HEK293T (cell line): ENCODE data around the gene PREB.
"Not testable (repeated sequence)": the region's sequence is repeated elsewhere in the genome, so short reads cannot be mapped to it uniquely, and the experiment has no call there.

Experiments
- CTCF ChIA-PET: fragments of 350-600 bp; formaldehyde crosslinking; extraction: SDS; loops from one replicate; lab custom pipeline; 2021; ENCODE audit warnings: antibody characterized with exemption, inconsistent platforms; lab: Yijun Ruan, JAX
- POLR2A ChIA-PET: fragments of 350-600 bp; formaldehyde crosslinking; extraction: SDS; loops from one replicate; lab custom pipeline; 2020; ENCODE audit warnings: antibody characterized with exemption, inconsistent platforms; lab: Yijun Ruan, JAX
- DNase-seq: peaks from one replicate; pipeline ENCODE4 v3.0.0; 2012; ENCODE audit warnings: mixed read lengths; ENCODE audit errors: extremely low spot score
- ARNT ChIP-seq: fragments of 450-650 bp; IDR thresholded peaks from 2 replicates; pipeline ENCODE4 v1.6.1; 2017; ENCODE audit warnings: mild to moderate bottlenecking
- BHLHE40 ChIP-seq: fragments of 450-650 bp; IDR thresholded peaks from 2 replicates; pipeline ENCODE4 v1.6.1; 2016; ENCODE audit warnings: mild to moderate bottlenecking, moderate library complexity, borderline replicate concordance
- CTBP1 ChIP-seq: fragments of 450-650 bp; IDR thresholded peaks from 2 replicates; pipeline ENCODE4 v1.6.1; 2016; ENCODE audit warnings: borderline replicate concordance
- ELF4 ChIP-seq: fragments of 450-650 bp; IDR thresholded peaks from 2 replicates; pipeline ENCODE4 v1.6.1; 2017; ENCODE audit warnings: antibody characterized with exemption
- FOXA1 ChIP-seq: fragments of 450-650 bp; IDR thresholded peaks from 2 replicates; pipeline ENCODE4 v1.6.1; 2016; ENCODE audit warnings: mild to moderate bottlenecking
- FOXK2 ChIP-seq: fragments of 450-650 bp; IDR thresholded peaks from 2 replicates; pipeline ENCODE4 v1.6.1; 2016; ENCODE audit warnings: mild to moderate bottlenecking
- FOXM1 ChIP-seq: fragments of 450-650 bp; IDR thresholded peaks from 2 replicates; pipeline ENCODE4 v1.6.1; 2017; ENCODE audit warnings: mild to moderate bottlenecking, borderline replicate concordance
- HDGF ChIP-seq: fragments of 450-650 bp; IDR thresholded peaks from 2 replicates; pipeline ENCODE4 v1.6.1; 2017; ENCODE audit warnings: antibody characterized with exemption, borderline replicate concordance
- L3MBTL2 ChIP-seq: fragments of 450-650 bp; conservative IDR thresholded peaks from 2 replicates; pipeline ENCODE4 v1.6.1; 2016; ENCODE audit warnings: mild to moderate bottlenecking
- LEF1 ChIP-seq: fragments of 450-650 bp; IDR thresholded peaks from 2 replicates; pipeline ENCODE4 v1.6.1; 2017; ENCODE audit warnings: mild to moderate bottlenecking, borderline replicate concordance
- NFRKB ChIP-seq: fragments of 450-650 bp; IDR thresholded peaks from 2 replicates; pipeline ENCODE4 v1.6.1; 2016; ENCODE audit warnings: mild to moderate bottlenecking, moderate library complexity
- PKNOX1 ChIP-seq: fragments of 450-650 bp; IDR thresholded peaks from 2 replicates; pipeline ENCODE4 v1.6.1; 2016
- SP1 ChIP-seq: fragments of 450-650 bp; IDR thresholded peaks from 2 replicates; pipeline ENCODE4 v1.6.1; 2017
- SUZ12 ChIP-seq: fragments of 450-650 bp; IDR thresholded peaks from 2 replicates; pipeline ENCODE4 v1.6.1; 2016; ENCODE audit warnings: mild to moderate bottlenecking
- TARDBP ChIP-seq: fragments of 450-650 bp; IDR thresholded peaks from 2 replicates; pipeline ENCODE4 v1.6.1; 2016
- ZNF384 ChIP-seq: fragments of 450-650 bp; IDR thresholded peaks from 2 replicates; pipeline ENCODE4 v1.6.1; 2016

The PREB gene

GRCh38 chr2:27177441-27178351 is 43.3 kb upstream of the PREB start:
- no peak for TF ChIP-seq NFRKB
- TF ChIP-seq PKNOX1, result no peak
- no peak for TF ChIP-seq FOXM1
- no peak for TF ChIP-seq CTBP1
- TF ChIP-seq HDGF, result no peak
- no peak for TF ChIP-seq SP1
- TF ChIP-seq FOXA1, result no peak
- TF ChIP-seq FOXK2, result no peak
- no peak for TF ChIP-seq TARDBP
- TF ChIP-seq ZNF384, result no peak
- no peak for TF ChIP-seq ELF4
- TF ChIP-seq SUZ12, result no peak
- no peak for TF ChIP-seq BHLHE40
- TF ChIP-seq LEF1, result no peak
- POLR2A ChIA-PET, result interaction anchor here (0.6 kb wide), 1 partner anchor 397 kb away, joined by 3 read pairs; no protein-coding TSS in a partner anchor
- no peak for DNase-seq
- CTCF ChIA-PET, result interaction anchor here (0.7 kb wide), 1 partner anchor 8 kb away, joined by 3 read pairs; no protein-coding TSS in a partner anchor

DNA sequence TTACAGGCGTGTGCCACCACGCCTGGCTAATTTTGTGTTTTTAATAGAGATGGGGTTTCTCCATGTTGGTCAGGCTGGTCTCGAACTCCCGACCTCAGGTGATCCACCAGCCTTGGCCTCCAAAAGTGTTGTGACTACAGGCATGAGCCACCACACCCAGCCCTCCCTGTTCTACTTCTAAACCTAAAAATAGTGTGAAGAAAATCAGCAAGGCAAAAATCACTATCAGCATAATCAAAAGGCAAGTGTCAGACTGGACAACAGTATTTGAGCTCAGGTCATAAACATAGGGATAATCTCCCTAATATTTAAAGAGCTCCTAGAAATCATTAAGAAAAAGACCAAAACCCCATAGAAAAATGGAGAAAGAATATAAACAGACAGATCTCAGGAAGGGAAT is 41.3 kb upstream of the PREB start:
- CTCF ChIA-PET, result interaction anchor here (0.9 to 1.4 kb wide), 2 partner anchors 16 to 88 kb away, joined by 3 to 8 read pairs; no protein-coding TSS in a partner anchor
- not testable (repeated sequence) for DNase-seq
- POLR2A ChIA-PET, result interaction anchor here (1.0 kb wide), 1 partner anchor 10 kb away, joined by 3 read pairs; no protein-coding TSS in a partner anchor

GRCh38 chr2:27175330-27175729 is 40.9 kb upstream of the PREB start:
- ChIA-PET CTCF (interaction anchor here (0.9 to 1.4 kb wide), 2 partner anchors 16 to 88 kb away, joined by 3 to 8 read pairs; no protein-coding TSS in a partner anchor), POLR2A (interaction anchor here (1.0 to 1.1 kb wide), 2 partner anchors 10 to 41 kb away, joined by 3 read pairs; no protein-coding TSS in a partner anchor)
- no peak for TF ChIP-seq ELF4
- TF ChIP-seq BHLHE40, result no peak
- no peak for TF ChIP-seq HDGF
- TF ChIP-seq LEF1, result no peak
- TF ChIP-seq PKNOX1, result no peak
- TF ChIP-seq FOXA1, result no peak
- TF ChIP-seq CTBP1, result no peak
- TF ChIP-seq FOXK2, result no peak
- no peak for TF ChIP-seq L3MBTL2
- TF ChIP-seq ZNF384, result no peak
- TF ChIP-seq FOXM1, result no peak
- no peak for TF ChIP-seq NFRKB
- no peak for TF ChIP-seq SP1
- TF ChIP-seq TARDBP, result no peak
- TF ChIP-seq ARNT, result no peak
- no peak for TF ChIP-seq SUZ12
- DNase-seq, result no peak

DNA sequence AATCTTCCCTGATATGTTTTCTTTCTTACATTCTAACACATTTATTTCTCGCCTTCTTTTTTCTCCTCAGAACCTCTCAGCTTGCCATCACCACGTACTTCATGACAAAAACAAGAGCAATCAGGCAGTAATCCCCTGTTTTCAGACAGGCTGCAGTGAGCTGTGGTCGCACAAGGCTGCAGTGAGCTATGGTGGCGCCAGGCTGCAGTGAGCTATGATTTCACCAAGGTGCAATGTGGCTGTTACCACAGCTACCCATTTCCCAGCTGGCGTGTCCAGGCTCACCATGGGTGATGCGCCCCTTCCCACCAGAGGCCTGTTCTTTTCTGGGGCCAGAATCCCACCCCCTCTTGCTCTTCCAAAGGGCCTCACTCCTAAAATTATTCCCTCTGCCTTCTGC is 40.2 kb upstream of the PREB start:
- DNase-seq, result no peak
- ChIA-PET POLR2A (interaction anchor here (1.1 kb wide), 1 partner anchor 41 kb away, joined by 3 read pairs; no protein-coding TSS in a partner anchor), CTCF (interaction anchor here (0.6 to 1.4 kb wide), 3 partner anchors 16 to 57 kb away, joined by 3 to 8 read pairs (median 3); no protein-coding TSS in a partner anchor)
- TF ChIP-seq ELF4 (no peak), FOXA1 (no peak), FOXM1 (no peak), FOXK2 (no peak)

DNA sequence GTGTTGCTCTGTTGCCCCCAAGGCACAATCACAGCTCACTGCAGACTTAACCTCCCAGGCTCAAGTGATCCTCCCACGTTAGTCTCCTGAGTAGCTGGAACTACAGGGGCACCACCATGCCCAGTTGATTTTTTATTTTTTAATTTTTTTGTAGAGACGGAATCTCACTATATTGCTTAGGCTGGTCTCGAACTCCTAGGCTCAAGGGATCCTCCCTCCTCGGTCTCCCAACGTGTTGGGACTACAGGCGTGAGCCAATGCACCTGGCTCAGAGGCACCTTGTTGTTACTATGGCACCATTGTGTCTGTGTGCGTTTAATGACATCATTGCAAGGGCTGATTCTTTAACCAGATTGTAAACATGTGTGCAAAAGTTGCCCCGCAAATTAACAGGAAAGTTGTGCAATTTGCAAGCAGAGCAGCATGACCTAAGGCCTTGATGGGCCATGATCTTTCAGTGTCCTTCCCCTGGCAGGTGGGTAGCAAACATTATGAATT is 37.0 kb upstream of the PREB start:
- CTCF ChIA-PET, result interaction anchor here (0.6 to 1.9 kb wide), 3 partner anchors 11 to 239 kb away, joined by 4 to 9 read pairs (median 4); no protein-coding TSS in a partner anchor
- no peak for DNase-seq
- POLR2A ChIA-PET, result interaction anchor here (1.1 kb wide), 1 partner anchor 250 kb away, joined by 3 read pairs; no protein-coding TSS in a partner anchor
- TF ChIP-seq FOXM1 (no peak), CTBP1 (no peak), NFRKB (no peak), LEF1 (no peak), SP1 (no peak), L3MBTL2 (no peak), FOXK2 (no peak)

GRCh38 chr2:27170581-27171337 is 36.3 kb upstream of the PREB start:
- DNase-seq, result no peak
- POLR2A ChIA-PET, result interaction anchor here (1.1 kb wide), 1 partner anchor 250 kb away, joined by 3 read pairs; no protein-coding TSS in a partner anchor
- TF ChIP-seq FOXK2 (no peak), SUZ12 (no peak), TARDBP (no peak), BHLHE40 (no peak), L3MBTL2 (no peak), CTBP1 (no peak), ZNF384 (no peak), NFRKB (no peak), FOXM1 (no peak), ARNT (no peak), SP1 (no peak), LEF1 (no peak), HDGF (no peak), FOXA1 (no peak), PKNOX1 (no peak), ELF4 (no peak)
- CTCF ChIA-PET, result interaction anchor here (0.6 to 1.9 kb wide), 9 partner anchors 8 to 240 kb away, joined by 3 to 9 read pairs (median 4); no protein-coding TSS in a partner anchor
